HG03159 (cell line): Measurements from ENCODE around the gene BPIFB6.

ENCODE experiments used
- ATAC-seq: cut with Tn5 transposase; IDR thresholded peaks from one replicate; pipeline ENCODE4 v1.9.1; 2021; ENCODE audit warnings: mild to moderate bottlenecking, moderate library complexity; ENCODE audit not compliant: unreplicated experiment

Gene BPIFB6

GRCh38 chr20:33082546-33082945 lies 51.1 kb downstream of the BPIFB6 start:
- no peak for ATAC-seq

- ATAC-seq: no peak
Measured at GRCh38 chr20:33083544-33084340, 52.3 kb downstream of the BPIFB6 start.

- ATAC-seq: no peak
Measured at GRCh38 chr20:33084722-33085121, 53.3 kb downstream of the BPIFB6 start.

GRCh38 chr20:33086052-33086722 lies 54.7 kb downstream of the BPIFB6 start:
- ATAC-seq: no peak

- ATAC-seq: no peak
Measured at GRCh38 chr20:33091147-33091546, 59.7 kb downstream of the BPIFB6 start.

GRCh38 chr20:33091693-33092092 lies 60.2 kb downstream of the BPIFB6 start:
- no peak for ATAC-seq

GRCh38 chr20:33092361-33092760 lies 60.9 kb downstream of the BPIFB6 start:
- ATAC-seq: no peak

- no peak for ATAC-seq
Measured at GRCh38 chr20:33093074-33093473, 61.6 kb downstream of the BPIFB6 start.

- ATAC-seq: no peak
Measured at GRCh38 chr20:33093582-33093981, 62.1 kb downstream of the BPIFB6 start.
